CD4-positive, alpha-beta memory T cell (primary cell): ENCODE measurements around the gene AK5. TPM values are rescaled to one million over a fixed set of nuclear protein-coding genes. Genes with fewer than 3 reads are reported as not detected.
A peak's percentile ranks its signal among the peaks of the same experiment; 100 is the strongest.

Experiments
- CTCF ChIA-PET: fragments of 350-600 bp; sonication (Branson Sonifier 250); formaldehyde crosslinking; loops from one replicate; lab custom pipeline; 2021; ENCODE audit warnings: inconsistent platforms; ENCODE audit not compliant: partially characterized antibody; lab: Charles Lee
- POLR2A ChIA-PET: fragments of 350-600 bp; sonication (Branson Sonifier 250); formaldehyde crosslinking; loops from one replicate; lab custom pipeline; 2021; ENCODE audit not compliant: partially characterized antibody; lab: Charles Lee
- DNase-seq, 5 donors: peaks; one replicate each; pipeline versions ENCODE4 v3.0.0 to v3.0.0-alpha.2; 2020 to 2022; ENCODE audit warnings: mixed read lengths in 1 of 5
- H3K27ac ChIP-seq: one replicate; pipeline ENCODE4 v1.7.0; 2013; ENCODE audit warnings: low read depth, low read length
- H3K27me3 ChIP-seq: 2 replicates; pipeline ENCODE4 v1.7.0; 2013; ENCODE audit warnings: mild to moderate bottlenecking, low read length, moderate library complexity; ENCODE audit not compliant: insufficient read depth
- H3K36me3 ChIP-seq: 2 replicates; pipeline ENCODE4 v1.7.0; 2013; ENCODE audit warnings: mild to moderate bottlenecking, low read length, moderate library complexity; ENCODE audit not compliant: insufficient read depth
- H3K4me1 ChIP-seq: 2 replicates; pipeline ENCODE4 v1.7.0; 2013; ENCODE audit warnings: mild to moderate bottlenecking, low read length, moderate library complexity; ENCODE audit not compliant: insufficient read depth
- H3K4me3 ChIP-seq, 2 donors: one replicate each; pipeline ENCODE4 v1.7.0; 2013; ENCODE audit warnings: low read length in 2 of 2, mild to moderate bottlenecking in 1 of 2
- H3K9me3 ChIP-seq, 2 donors: one replicate each; pipeline ENCODE4 v1.7.0; 2013; ENCODE audit warnings: low read length in 2 of 2, control low read depth in 1 of 2; ENCODE audit not compliant: control insufficient read depth in 1 of 2
- H3K27ac Mint-ChIP-seq, 7 donors: one replicate each; pipeline ENCODE4 v1.8.0; 2020 to 2021; ENCODE audit warnings: mixed read lengths in 7 of 7, mild to moderate bottlenecking in 6 of 7, inconsistent platforms in 3 of 7, moderate library complexity in 3 of 7
- H3K27me3 Mint-ChIP-seq, 2 donors: one replicate each; pipeline ENCODE4 v1.8.0; 2020 to 2021; ENCODE audit warnings: mixed read lengths in 2 of 2
- H3K36me3 Mint-ChIP-seq, 2 donors: one replicate each; pipeline ENCODE4 v1.8.0; 2020 to 2021; ENCODE audit warnings: mixed read lengths in 2 of 2, inconsistent platforms in 1 of 2, mild to moderate bottlenecking in 1 of 2
- H3K4me1 Mint-ChIP-seq, 4 donors: one replicate each; pipeline ENCODE4 v1.8.0; 2020 to 2021; ENCODE audit warnings: mixed read lengths in 4 of 4, mild to moderate bottlenecking in 1 of 4
- H3K4me3 Mint-ChIP-seq, 8 donors: one replicate each; pipeline ENCODE4 v1.8.0; 2020 to 2021; ENCODE audit warnings: mixed read lengths in 8 of 8, mild to moderate bottlenecking in 7 of 8, moderate library complexity in 6 of 8, inconsistent platforms in 3 of 8
- H3K9me3 Mint-ChIP-seq, 8 donors: one replicate each; pipeline ENCODE4 v1.8.0; 2020 to 2021; ENCODE audit warnings: mixed read lengths in 8 of 8, mild to moderate bottlenecking in 5 of 8, inconsistent platforms in 3 of 8, moderate library complexity in 1 of 8
- intact Hi-C: fragments of 100-400 bp; cut with micrococcal nuclease; formaldehyde crosslinking; loops from one replicate; pipeline ENCODE4 v1.15.1; 2023
- polyA plus RNA-seq, 2 donors: library from polyadenylated mRNA; unstranded; fragments of 300-500 nt; fragmentation: Illumina TruSeq; gene quantifications; one replicate each; pipeline ENCODE4 v1.2.3, GENCODE V29; 2021
- total RNA-seq, 2 experiments: library from RNA; stranded (reverse); gene quantifications; one replicate each; pipeline ENCODE4 v1.2.3, GENCODE V29; 2021

The AK5 gene
- total and polyA plus RNA-seq, 4 experiments from 2014 or later, result 17.0 to 25.5 (median 19.3) TPM

DNA sequence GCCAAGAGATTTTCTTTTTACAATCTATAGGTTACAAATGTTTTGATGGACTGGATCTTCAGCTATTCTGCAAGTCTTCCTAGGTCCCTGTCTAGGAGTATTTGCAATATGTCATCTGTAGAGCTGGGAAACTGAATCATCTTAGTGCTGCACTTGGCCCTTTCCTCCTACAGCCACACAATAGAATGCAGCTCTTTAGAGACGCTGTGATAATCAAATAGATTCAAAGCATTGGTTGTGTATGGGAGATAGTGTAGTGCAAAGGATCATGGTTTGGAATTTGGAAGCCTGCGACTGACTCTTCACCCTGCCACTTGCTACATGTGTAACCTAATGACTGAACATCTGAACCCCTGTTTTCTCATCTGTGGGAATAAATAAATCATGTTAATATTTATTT lies 93.7 kb downstream of the AK5 start:
- Histone ChIP-seq H3K4me1 (peaks cover 10% of the 10 kb centered on the region), H3K27ac (no peak overlapping the region), H3K36me3 (no peaks in the 10 kb centered on the region), H3K9me3 (no peaks in the 10 kb centered on the region), H3K27me3 (no peaks in the 10 kb centered on the region), H3K4me3 (no peak overlapping the region)
- POLR2A ChIA-PET, result no interaction called here
- intact Hi-C loops, result loop anchor here (5.0 to 10.0 kb wide), 2 partner anchors 47 to 159 kb away; no protein-coding TSS in a partner anchor
- DNase-seq, result no peak
- H3K36me3 Mint-ChIP-seq, result peaks cover 0 to 12% of the 10 kb centered on the region in 2 donors
- no peak overlapping the region for H3K4me3 Mint-ChIP-seq
- no peaks in the 10 kb centered on the region for H3K9me3 Mint-ChIP-seq
- H3K27me3 Mint-ChIP-seq, result no peaks in the 10 kb centered on the region
- H3K27ac Mint-ChIP-seq, result no peak overlapping the region
- CTCF ChIA-PET, result interaction anchor here (0.7 kb wide), 1 partner anchor 62 kb away, joined by 3 read pairs; no protein-coding TSS in a partner anchor
- H3K4me1 Mint-ChIP-seq, result peaks cover 17 to 40% (median 23%) of the 10 kb centered on the region in 4 donors

DNA sequence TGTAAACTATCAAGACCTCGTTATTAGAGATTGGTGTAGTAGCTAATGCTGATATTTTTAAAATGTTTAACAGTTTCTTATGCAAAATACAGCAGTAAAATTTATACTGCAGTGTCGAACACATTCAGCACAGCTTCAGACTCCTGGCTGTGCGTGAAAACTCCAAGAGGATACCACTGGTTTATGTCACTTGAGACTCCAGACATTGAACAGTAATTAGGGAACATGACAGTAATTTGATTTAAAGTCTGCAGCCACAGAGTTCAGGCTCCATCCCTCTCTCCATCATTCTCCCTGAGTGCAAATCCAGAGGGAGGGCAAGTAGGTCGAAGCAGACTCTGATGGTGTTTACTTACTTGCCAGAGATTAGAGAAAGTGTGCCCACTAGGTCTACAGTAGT lies 94.2 kb downstream of the AK5 start:
- Mint-ChIP-seq H3K9me3 (no peaks in the 10 kb centered on the region), H3K27ac (no peak overlapping the region), H3K4me1 (peaks cover 15 to 36% (median 20%) of the 10 kb centered on the region in 4 donors), H3K27me3 (no peaks in the 10 kb centered on the region), H3K4me3 (no peak overlapping the region), H3K36me3 (peaks cover 0 to 12% of the 10 kb centered on the region in 2 donors)
- Histone ChIP-seq H3K27me3 (no peaks in the 10 kb centered on the region), H3K27ac (no peak overlapping the region), H3K4me1 (peaks cover 10% of the 10 kb centered on the region), H3K4me3 (no peak overlapping the region), H3K36me3 (no peaks in the 10 kb centered on the region), H3K9me3 (no peaks in the 10 kb centered on the region)
- no peak for DNase-seq
- intact Hi-C loops, result loop anchor here (5.0 to 10.0 kb wide), 2 partner anchors 46 to 159 kb away; no protein-coding TSS in a partner anchor
- CTCF ChIA-PET, result no interaction called here
- POLR2A ChIA-PET, result no interaction called here

- POLR2A ChIA-PET, result no interaction called here
- CTCF ChIA-PET, result interaction anchor here (1.6 kb wide), 1 partner anchor 12 kb away, joined by 4 read pairs; no protein-coding TSS in a partner anchor
- intact Hi-C loops, result loop anchor here (5.0 to 10.0 kb wide), 2 partner anchors 43 to 156 kb away; no protein-coding TSS in a partner anchor
- peak overlapping the region in 1 of 7 donors; percentile 10 for H3K27ac Mint-ChIP-seq
- H3K4me3 Mint-ChIP-seq, result no peak overlapping the region
- no peaks in the 10 kb centered on the region for H3K27me3 ChIP-seq
- peaks cover 0 to 6% of the 10 kb centered on the region in 2 donors for H3K36me3 Mint-ChIP-seq
- H3K4me3 ChIP-seq, result no peak overlapping the region
- H3K4me1 Mint-ChIP-seq, result peaks cover 8 to 20% (median 10%) of the 10 kb centered on the region in 4 donors
- H3K4me1 ChIP-seq, result no peaks in the 10 kb centered on the region
- H3K9me3 ChIP-seq, result no peaks in the 10 kb centered on the region
- no peaks in the 10 kb centered on the region for H3K36me3 ChIP-seq
- no peak overlapping the region for H3K27ac ChIP-seq
- no peak for DNase-seq
- no peaks in the 10 kb centered on the region for H3K27me3 Mint-ChIP-seq
- no peaks in the 10 kb centered on the region for H3K9me3 Mint-ChIP-seq
Measured at GRCh38 chr1:77378723-77379535, 97.1 kb downstream of the AK5 start.

DNA sequence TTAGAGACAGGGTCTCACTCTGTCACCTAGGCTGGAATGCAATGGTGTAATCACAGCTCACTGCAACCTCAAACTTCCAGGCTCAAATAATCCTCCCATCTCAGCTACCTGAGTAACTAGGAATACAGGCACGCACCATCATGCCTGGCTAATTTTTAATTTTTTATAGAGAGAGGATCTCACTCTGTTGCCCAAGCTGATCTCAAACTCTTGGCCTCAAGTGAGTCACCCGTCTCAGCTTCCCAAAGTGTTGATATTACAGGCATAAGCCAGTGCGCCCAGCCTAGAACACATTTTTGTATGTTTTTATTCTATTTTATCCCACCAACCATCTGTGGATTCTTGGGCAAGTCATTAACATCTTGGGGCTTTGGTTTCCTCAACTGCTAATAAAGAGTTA lies 100.5 kb downstream of the AK5 start:
- H3K4me1 Mint-ChIP-seq, result peaks cover 6 to 22% (median 13%) of the 10 kb centered on the region in 4 donors
- Histone ChIP-seq H3K27ac (no peak overlapping the region), H3K9me3 (no peaks in the 10 kb centered on the region), H3K27me3 (no peaks in the 10 kb centered on the region), H3K4me1 (no peaks in the 10 kb centered on the region), H3K36me3 (no peaks in the 10 kb centered on the region), H3K4me3 (no peak overlapping the region)
- peaks cover 0 to 2% of the 10 kb centered on the region in 2 donors for H3K36me3 Mint-ChIP-seq
- POLR2A ChIA-PET, result no interaction called here
- intact Hi-C loops, result no loop called here
- peaks cover 0 to 1% (median 0%) of the 10 kb centered on the region in 8 donors for H3K9me3 Mint-ChIP-seq
- DNase-seq, result no peak
- no peak overlapping the region for H3K4me3 Mint-ChIP-seq
- H3K27me3 Mint-ChIP-seq, result peaks cover 0 to 2% of the 10 kb centered on the region in 2 donors
- CTCF ChIA-PET, result interaction anchor here (2.0 kb wide), 1 partner anchor 151 kb away, joined by 6 read pairs; no protein-coding TSS in a partner anchor
- H3K27ac Mint-ChIP-seq, result no peak overlapping the region

DNA sequence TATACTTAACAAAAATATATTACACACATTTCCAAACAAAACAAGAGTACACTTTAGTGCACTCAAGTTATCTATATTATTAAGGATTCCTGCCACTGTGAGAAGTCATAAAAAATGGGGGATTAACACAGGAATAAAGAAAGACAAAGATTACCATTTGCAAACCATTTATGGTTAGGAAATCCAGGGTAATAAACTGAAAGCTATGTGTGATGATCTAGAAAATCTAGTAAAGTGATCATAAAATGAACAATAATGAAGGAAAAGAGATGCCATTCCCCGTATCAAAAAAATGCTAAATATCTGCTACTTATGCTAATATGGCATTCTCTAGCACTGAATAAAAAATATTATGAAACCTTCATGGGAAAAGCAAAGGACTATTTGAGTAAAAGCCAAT lies 101.4 kb downstream of the AK5 start:
- Histone ChIP-seq H3K36me3 (no peaks in the 10 kb centered on the region), H3K9me3 (no peaks in the 10 kb centered on the region), H3K27ac (no peak overlapping the region), H3K4me1 (peaks cover under 1% of the 10 kb centered on the region), H3K27me3 (no peaks in the 10 kb centered on the region), H3K4me3 (no peak overlapping the region)
- no peak overlapping the region for H3K4me3 Mint-ChIP-seq
- DNase-seq, result no peak
- peaks cover 7 to 28% (median 17%) of the 10 kb centered on the region in 4 donors for H3K4me1 Mint-ChIP-seq
- peaks cover 0 to 1% (median 0%) of the 10 kb centered on the region in 8 donors for H3K9me3 Mint-ChIP-seq
- no peak overlapping the region for H3K27ac Mint-ChIP-seq
- ChIA-PET CTCF (interaction anchor here (2.0 kb wide), 1 partner anchor 150 kb away, joined by 6 read pairs; no protein-coding TSS in a partner anchor), POLR2A (no interaction called here)
- peaks cover 0 to 2% of the 10 kb centered on the region in 2 donors for H3K27me3 Mint-ChIP-seq
- intact Hi-C loops, result no loop called here
- H3K36me3 Mint-ChIP-seq, result no peaks in the 10 kb centered on the region

GRCh38 chr1:77385551-77385950 lies 103.7 kb downstream of the AK5 start:
- no peak overlapping the region for H3K27ac ChIP-seq
- Mint-ChIP-seq H3K9me3 (peaks cover 0 to 5% (median 0%) of the 10 kb centered on the region in 8 donors), H3K27me3 (peaks cover 2 to 7% of the 10 kb centered on the region in 2 donors), H3K27ac (no peak overlapping the region), H3K36me3 (peaks cover 0 to 3% of the 10 kb centered on the region in 2 donors), H3K4me3 (no peak overlapping the region), H3K4me1 (peaks cover 4 to 21% (median 15%) of the 10 kb centered on the region in 4 donors)
- POLR2A ChIA-PET, result no interaction called here
- H3K27me3 ChIP-seq, result no peaks in the 10 kb centered on the region
- CTCF ChIA-PET, result no interaction called here
- no peak overlapping the region for H3K4me3 ChIP-seq
- DNase-seq, result no peak
- no peaks in the 10 kb centered on the region for H3K9me3 ChIP-seq
- intact Hi-C loops, result no loop called here
- H3K4me1 ChIP-seq, result peaks cover 3% of the 10 kb centered on the region
- H3K36me3 ChIP-seq, result no peaks in the 10 kb centered on the region

GRCh38 chr1:77386276-77386675 lies 104.5 kb downstream of the AK5 start:
- Histone ChIP-seq H3K27ac (no peak overlapping the region), H3K4me1 (peaks cover 3% of the 10 kb centered on the region), H3K27me3 (no peaks in the 10 kb centered on the region), H3K9me3 (no peaks in the 10 kb centered on the region), H3K4me3 (no peak overlapping the region), H3K36me3 (no peaks in the 10 kb centered on the region)
- ChIA-PET POLR2A (no interaction called here), CTCF (no interaction called here)
- peaks cover 0 to 5% (median 0%) of the 10 kb centered on the region in 8 donors for H3K9me3 Mint-ChIP-seq
- peaks cover 0 to 3% of the 10 kb centered on the region in 2 donors for H3K36me3 Mint-ChIP-seq
- peak overlapping the region in 1 of 8 donors; percentile 32 for H3K4me3 Mint-ChIP-seq
- H3K27ac Mint-ChIP-seq, result peak overlapping the region in 1 of 7 donors; percentile 3
- peaks cover 4 to 21% (median 15%) of the 10 kb centered on the region in 4 donors for H3K4me1 Mint-ChIP-seq
- H3K27me3 Mint-ChIP-seq, result peaks cover 2 to 7% of the 10 kb centered on the region in 2 donors
- intact Hi-C loops, result no loop called here
- no peak for DNase-seq
